Fibroblast of the aortic adventitia (primary cell): ENCODE measurements around the gene GPR75. TPM values are rescaled to one million over a fixed set of nuclear protein-coding genes. Genes with fewer than 3 reads are reported as not detected.
"Not testable (repeated sequence)": the region's sequence is repeated elsewhere in the genome, so short reads cannot be mapped to it uniquely, and the experiment has no call there.

Experiments
- DNase-seq: peaks from one replicate; pipeline ENCODE4 v3.0.0-alpha.2; 2010; ENCODE audit warnings: low read depth
- H3K4me3 ChIP-seq: 2 replicates; pipeline ENCODE4 v1.5.1; 2011; ENCODE audit warnings: low read depth, mild to moderate bottlenecking, control low read depth, low read length, moderate library complexity
- CTCF ChIP-seq: IDR thresholded peaks from 2 replicates; pipeline ENCODE4 v1.5.1; 2011; ENCODE audit warnings: mild to moderate bottlenecking, low read length, control low read depth, inconsistent platforms; ENCODE audit not compliant: insufficient read depth
- total RNA-seq: library from RNA; depleted of rRNA; stranded (reverse); fragments of >200 nt; gene quantifications from 2 replicates; pipeline ENCODE4 v1.2.3, GENCODE V29; 2012; ENCODE audit warnings: low replicate concordance

GPR75 gene
- total RNA-seq, 1 donor: 2.4 TPM

DNA sequence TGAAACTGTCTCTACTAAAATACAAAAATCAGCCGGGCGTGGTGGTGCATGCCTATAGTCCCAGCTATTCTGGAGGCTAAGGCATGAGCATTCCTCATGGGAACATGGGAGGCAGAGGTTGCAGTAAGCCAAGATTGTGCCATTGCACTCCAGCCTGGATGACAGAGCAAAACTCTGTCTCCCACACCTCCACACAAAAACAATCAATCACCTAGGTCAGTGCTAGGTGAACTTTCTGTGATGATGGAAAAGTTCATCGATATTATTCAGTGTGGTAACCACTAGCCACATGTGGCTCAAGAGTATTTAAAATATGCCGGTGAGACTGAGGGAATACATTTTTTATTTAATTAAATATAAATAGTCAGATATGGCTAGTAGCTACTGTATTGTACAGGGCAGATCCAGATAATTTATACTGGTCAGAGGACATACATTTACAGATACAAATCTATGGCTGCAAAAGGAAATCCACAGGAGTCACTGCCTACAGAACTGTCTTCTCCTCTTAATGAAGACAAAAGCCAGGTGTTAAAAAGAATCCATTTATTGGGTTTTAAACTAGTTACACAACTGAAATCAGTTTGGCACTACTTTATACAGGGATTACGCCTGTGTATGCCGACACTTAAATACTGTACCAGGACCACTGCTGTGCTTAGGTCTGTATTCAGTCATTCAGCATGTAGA lies 3.9 kb upstream of the GPR75 start:
- TF ChIP-seq CTCF: no peak
- DNase-seq: no peak
- no peak overlapping the region for H3K4me3 ChIP-seq

DNA sequence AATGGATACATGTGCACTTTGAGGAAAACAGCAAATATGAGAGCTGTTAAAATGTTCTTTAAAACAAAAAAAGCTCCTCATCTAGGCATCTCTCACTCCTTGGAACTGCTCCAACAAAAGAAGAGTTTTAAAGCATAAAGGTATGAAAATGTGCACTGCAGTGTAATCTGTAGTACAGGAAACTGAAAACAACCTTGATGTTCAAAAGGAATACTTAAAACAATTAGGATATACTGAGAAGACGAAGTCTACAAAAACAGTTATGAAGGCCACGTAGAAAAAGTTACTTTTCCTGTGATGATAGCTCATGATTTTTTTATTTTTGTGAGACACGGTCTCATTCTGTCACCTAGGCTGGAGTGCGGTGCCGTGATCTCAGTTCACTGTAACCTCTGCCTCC lies 2.1 kb upstream of the GPR75 start:
- TF ChIP-seq CTCF: no peak
- no peak overlapping the region for H3K4me3 ChIP-seq
- no peak for DNase-seq

DNA sequence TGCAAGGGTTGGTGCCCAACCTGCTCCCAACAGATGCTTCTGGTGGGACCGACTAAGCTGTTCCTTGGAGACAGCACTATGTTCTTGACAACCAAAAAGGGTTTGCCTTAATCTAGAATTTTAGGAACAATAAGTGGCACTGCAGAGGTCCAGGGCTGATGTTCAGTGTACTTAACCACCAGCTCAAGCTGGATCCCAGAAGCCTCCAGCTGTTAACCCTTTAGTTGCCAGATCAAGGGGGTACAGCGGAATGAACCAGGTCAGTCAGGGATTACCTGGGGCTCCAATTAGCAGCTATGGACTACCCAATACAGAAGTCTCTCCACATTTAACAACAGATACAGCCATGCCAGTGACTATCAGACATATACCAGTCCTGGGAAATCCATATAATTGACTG lies 3.5 kb downstream of the GPR75 start:
- TF ChIP-seq CTCF: no peak
- no peak overlapping the region for H3K4me3 ChIP-seq
- DNase-seq: no peak

- H3K4me3 ChIP-seq: no peak overlapping the region
- DNase-seq: no peak
- TF ChIP-seq CTCF: no peak
These were observed 5.1 kb downstream of the GPR75 start for GRCh38 chr2:53854678-53855077.

DNA sequence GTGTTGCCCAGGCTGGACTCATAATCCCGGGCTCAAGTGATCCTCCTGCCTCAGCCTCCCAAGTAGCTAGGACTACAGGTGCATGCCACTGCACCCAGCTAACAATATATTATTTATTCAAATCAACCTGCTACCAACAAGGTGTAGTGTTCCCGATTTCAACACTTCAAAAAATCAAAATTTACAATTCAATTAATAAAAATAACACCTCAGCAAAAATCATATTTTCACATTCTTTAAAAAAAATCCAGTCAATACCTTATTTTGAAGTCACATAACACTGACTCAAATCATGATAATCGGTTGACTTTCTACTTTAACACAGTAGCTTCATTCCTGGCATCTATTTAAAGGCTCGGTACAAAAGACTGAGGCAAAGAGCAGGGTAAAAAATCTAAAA lies 7.2 kb downstream of the GPR75 start:
- DNase-seq: no peak
- H3K4me3 ChIP-seq: no peak overlapping the region
- no peak for TF ChIP-seq CTCF

DNA sequence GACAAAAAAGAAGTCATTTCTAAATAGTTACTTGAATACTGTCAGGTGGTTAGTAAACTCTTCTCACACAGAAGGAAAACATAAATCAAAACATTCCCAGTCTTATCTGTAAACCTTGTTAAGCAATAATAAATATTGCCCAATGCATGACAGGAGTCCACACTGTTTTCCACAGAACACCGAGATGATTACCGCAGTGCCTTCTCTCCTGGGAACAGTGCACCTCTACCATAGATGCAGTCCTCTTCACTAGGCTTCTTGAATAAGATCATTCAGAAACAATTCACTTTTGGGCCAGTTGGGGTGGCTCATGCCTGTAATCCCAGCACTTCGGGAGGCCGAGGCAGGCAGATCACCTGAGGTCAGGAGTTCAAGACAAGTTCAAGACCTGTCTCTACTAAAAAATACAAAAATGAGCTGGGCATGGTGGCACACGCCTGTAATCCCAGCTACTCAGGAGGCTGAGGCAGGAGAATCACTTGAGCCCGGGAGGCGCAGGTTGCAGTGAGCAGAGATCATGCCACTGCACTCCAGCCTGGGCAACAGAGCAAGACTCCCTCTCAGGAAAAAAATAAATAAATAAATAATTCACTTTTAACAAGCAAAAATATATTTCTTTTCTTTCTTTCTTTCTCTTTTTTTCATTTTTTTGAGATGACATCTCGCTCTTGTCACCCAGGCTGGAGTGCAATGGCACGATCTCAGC lies 8.6 kb downstream of the GPR75 start:
- H3K4me3 ChIP-seq, DNase-seq: not testable (repeated sequence)

DNA sequence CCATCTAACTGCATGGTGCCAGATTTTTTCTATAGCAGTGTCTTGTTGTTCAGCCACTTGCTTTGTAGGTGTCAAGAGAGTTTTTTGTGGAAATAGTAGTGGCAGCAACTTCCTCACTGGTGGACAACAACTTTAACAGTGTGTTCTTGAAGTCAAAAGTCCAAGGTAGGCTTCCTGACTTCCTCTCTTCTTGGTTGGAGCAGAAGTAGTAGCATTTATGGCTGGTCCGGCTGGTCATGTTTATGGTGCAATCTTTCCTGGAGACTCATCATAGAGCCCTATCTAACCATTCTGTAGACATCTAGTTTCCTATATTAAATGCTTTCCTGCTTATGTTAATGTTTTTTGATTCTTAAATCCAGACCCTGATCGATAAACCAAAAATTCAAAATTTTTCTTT lies 11.7 kb downstream of the GPR75 start:
- no peak for TF ChIP-seq CTCF
- no peak overlapping the region for H3K4me3 ChIP-seq
- no peak for DNase-seq
